GM21825 (cell line): ENCODE results near the gene RAP2A.

Experiments used
- ATAC-seq: cut with Tn5 transposase; IDR thresholded peaks from one replicate; pipeline ENCODE4 v1.9.1; 2021; ENCODE audit warnings: mild to moderate bottlenecking, moderate library complexity; ENCODE audit not compliant: unreplicated experiment

The RAP2A gene

GRCh38 chr13:97433727-97434396 is at the start of gene RAP2A:
TSS of gene RAP2A (plus strand) at chr13:97434169. CDS start at chr13:97434471, 302 bp downstream.
- peak; percentile 45 for ATAC-seq

- ATAC-seq, result no peak
These were observed 49.6 kb upstream of the RAP2A start for GRCh38 chr13:97384371-97384770.

GRCh38 chr13:97385146-97385545 is 48.8 kb upstream of the RAP2A start:
- no peak for ATAC-seq

- ATAC-seq, result no peak
These were observed 48.1 kb upstream of the RAP2A start for GRCh38 chr13:97385854-97386253.

GRCh38 chr13:97386801-97387484 is 47.0 kb upstream of the RAP2A start:
- ATAC-seq, result no peak

GRCh38 chr13:97387485-97387839 is 46.5 kb upstream of the RAP2A start:
- ATAC-seq, result no peak

- no peak for ATAC-seq
These were observed 46.1 kb upstream of the RAP2A start for GRCh38 chr13:97387890-97388289.

GRCh38 chr13:97388373-97388772 is 45.6 kb upstream of the RAP2A start:
- no peak for ATAC-seq

- ATAC-seq, result no peak
These were observed 42.9 kb upstream of the RAP2A start for GRCh38 chr13:97390941-97391600.

- no peak for ATAC-seq
These were observed 41.9 kb upstream of the RAP2A start for GRCh38 chr13:97392020-97392419.

GRCh38 chr13:97394542-97394941 is 39.4 kb upstream of the RAP2A start:
- ATAC-seq, result no peak

- ATAC-seq, result no peak
These were observed 38.4 kb upstream of the RAP2A start for GRCh38 chr13:97395447-97396136.

- no peak for ATAC-seq
These were observed 36.7 kb upstream of the RAP2A start for GRCh38 chr13:97397267-97397666.

- ATAC-seq, result no peak
These were observed 32.5 kb upstream of the RAP2A start for GRCh38 chr13:97401421-97401820.

- ATAC-seq, result no peak
These were observed 29.8 kb upstream of the RAP2A start for GRCh38 chr13:97403893-97404750.

- ATAC-seq, result no peak
These were observed 26.4 kb upstream of the RAP2A start for GRCh38 chr13:97407540-97407939.

- no peak for ATAC-seq
These were observed 25.0 kb upstream of the RAP2A start for GRCh38 chr13:97408938-97409337.

GRCh38 chr13:97411984-97412383 is 22.0 kb upstream of the RAP2A start:
- ATAC-seq, result no peak

- no peak for ATAC-seq
These were observed 20.3 kb upstream of the RAP2A start for GRCh38 chr13:97413694-97414093.

- ATAC-seq, result no peak
These were observed 19.6 kb upstream of the RAP2A start for GRCh38 chr13:97414392-97414791.

GRCh38 chr13:97417698-97418097 is 16.3 kb upstream of the RAP2A start:
- ATAC-seq, result no peak
